ENCODE results near the gene TBC1D9.

DNA sequence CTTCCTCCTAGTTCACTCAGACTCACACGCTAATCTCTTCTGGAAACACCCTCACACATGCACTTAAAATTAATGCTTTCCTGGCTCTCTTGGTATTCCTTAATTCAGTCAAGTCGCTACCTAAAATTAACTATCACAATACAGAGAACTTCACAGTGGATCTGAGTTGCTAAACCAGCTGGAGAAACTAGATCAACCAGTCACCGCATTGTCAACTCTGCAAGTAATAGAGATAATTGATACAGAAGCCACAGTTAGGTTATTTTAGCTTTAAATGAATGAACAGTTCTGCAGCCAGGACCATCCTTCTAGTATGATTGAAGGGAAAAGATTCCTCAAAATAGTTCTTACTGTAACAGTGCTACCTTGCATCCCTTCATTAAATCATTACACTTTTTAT lies 6.0 kb upstream of the TBC1D9 start:
- no peak for TF ChIP-seq CTCF (IDR thresholded peaks at IDR 0.05)
- TF ChIP-seq SMAD3 (CRISPR knock-in tag; IDR thresholded peaks at IDR 0.05; ENCODE audit: borderline replicate concordance) = no peak
- TF ChIP-seq ELF4 (CRISPR knock-in tag; IDR thresholded peaks at IDR 0.05; ENCODE audit: low read depth) = no peak
- TF ChIP-seq ETV6 (CRISPR knock-in tag; IDR thresholded peaks at IDR 0.05) = no peak
- no peak for TF ChIP-seq ZNF416 (CRISPR knock-in tag; IDR thresholded peaks at IDR 0.05)
- TF ChIP-seq ATF3 (CRISPR knock-in tag; conservative IDR thresholded peaks at IDR 0.05) = no peak
- TF ChIP-seq CREB1 (CRISPR knock-in tag; IDR thresholded peaks at IDR 0.05) = no peak
- TF ChIP-seq, protein P1, sequence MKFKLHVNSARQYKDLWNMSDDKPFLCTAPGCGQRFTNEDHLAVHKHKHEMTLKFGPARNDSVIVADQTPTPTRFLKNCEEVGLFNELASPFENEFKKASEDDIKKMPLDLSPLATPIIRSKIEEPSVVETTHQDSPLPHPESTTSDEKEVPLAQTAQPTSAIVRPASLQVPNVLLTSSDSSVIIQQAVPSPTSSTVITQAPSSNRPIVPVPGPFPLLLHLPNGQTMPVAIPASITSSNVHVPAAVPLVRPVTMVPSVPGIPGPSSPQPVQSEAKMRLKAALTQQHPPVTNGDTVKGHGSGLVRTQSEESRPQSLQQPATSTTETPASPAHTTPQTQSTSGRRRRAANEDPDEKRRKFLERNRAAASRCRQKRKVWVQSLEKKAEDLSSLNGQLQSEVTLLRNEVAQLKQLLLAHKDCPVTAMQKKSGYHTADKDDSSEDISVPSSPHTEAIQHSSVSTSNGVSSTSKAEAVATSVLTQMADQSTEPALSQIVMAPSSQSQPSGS (CRISPR knock-in tag; IDR thresholded peaks at IDR 0.05; ENCODE audit: borderline replicate concordance, low read depth) = no peak
- TF ChIP-seq, protein P2, sequence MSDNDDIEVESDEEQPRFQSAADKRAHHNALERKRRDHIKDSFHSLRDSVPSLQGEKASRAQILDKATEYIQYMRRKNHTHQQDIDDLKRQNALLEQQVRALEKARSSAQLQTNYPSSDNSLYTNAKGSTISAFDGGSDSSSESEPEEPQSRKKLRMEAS (CRISPR knock-in tag; IDR thresholded peaks at IDR 0.05) = no peak
- no peak for TF ChIP-seq E2F5 (CRISPR knock-in tag; IDR thresholded peaks at IDR 0.05)
- no peak for TF ChIP-seq GRHL2 (CRISPR knock-in tag; IDR thresholded peaks at IDR 0.05; ENCODE audit: insufficient replicate concordance, severe bottlenecking)

Measured in WTC11 (cell line).